HAP-1 (cell line): ENCODE results near the gene GXYLT2.
A peak's percentile ranks its signal among the peaks of the same experiment; 100 is the strongest.
"Not testable (repeated sequence)": the region's sequence is repeated elsewhere in the genome, so short reads cannot be mapped to it uniquely, and the experiment has no call there.

Experiments used
- DNase-seq, 2 experiments: peaks; one replicate each; pipeline ENCODE4 v3.0.0-alpha.2; 2016 to 2020; ENCODE audit warnings: low spot score in 2 of 2
- H3K27me3 ChIP-seq: fragments of 250-450 bp; sonication (Bioruptor Pico); 2 replicates; pipeline ENCODE4 v1.5.1; 2020; ENCODE audit warnings: low read depth, mild to moderate bottlenecking, moderate library complexity
- H3K36me3 ChIP-seq: fragments of 250-450 bp; sonication (Bioruptor Pico); replicated peaks from 2 replicates; pipeline ENCODE4 v1.5.1; 2020; ENCODE audit warnings: mild to moderate bottlenecking
- H3K4me1 ChIP-seq: fragments of 250-450 bp; sonication (Bioruptor Pico); 2 replicates; pipeline ENCODE4 v1.5.1; 2020; ENCODE audit warnings: mild to moderate bottlenecking
- H3K4me3 ChIP-seq: fragments of 250-450 bp; sonication (Bioruptor Pico); 2 replicates; pipeline ENCODE4 v1.5.1; 2020; ENCODE audit warnings: mild to moderate bottlenecking, moderate library complexity
- H3K9me3 ChIP-seq: fragments of 250-450 bp; sonication (Bioruptor Pico); 2 replicates; pipeline ENCODE4 v1.5.1; 2020; ENCODE audit warnings: mild to moderate bottlenecking, moderate library complexity
- in situ Hi-C: fragments of 300-500 bp; cut with MboI; formaldehyde crosslinking; loops from 3 replicates; pipeline ENCODE4 v1.14.3; 2020; ENCODE audit warnings: low sequenced_read_pairs, inconsistent platforms, mixed read lengths

The GXYLT2 gene

DNA sequence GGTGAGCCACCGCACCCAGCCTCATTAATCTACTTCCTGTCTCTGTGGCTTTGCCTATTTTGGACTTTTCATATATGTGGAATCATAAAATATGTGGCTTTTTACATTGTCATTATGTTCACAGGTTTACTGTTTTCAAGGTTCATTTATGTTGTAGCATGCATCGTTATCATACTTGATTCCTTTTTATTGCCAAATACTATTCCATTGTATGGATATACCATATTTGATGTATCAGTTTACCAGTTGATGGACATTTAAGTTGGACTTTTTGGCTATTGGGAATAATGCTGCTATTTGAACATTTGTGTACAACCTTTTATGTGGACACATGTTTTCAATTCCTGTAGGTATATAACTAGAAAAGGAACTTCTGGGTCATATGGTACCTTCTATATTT is 14.0 kb downstream of the GXYLT2 start:
- no peaks in the 10 kb centered on the region for H3K9me3 ChIP-seq
- H3K27me3 ChIP-seq, result peaks cover 13% of the 10 kb centered on the region; the same call in 1 of the 2 replicates
- in situ Hi-C loops, result no loop called here
- no peaks in the 10 kb centered on the region for H3K36me3 ChIP-seq
- DNase-seq, result no peak
- no peak overlapping the region for H3K4me3 ChIP-seq
- H3K4me1 ChIP-seq, result no peaks in the 10 kb centered on the region

DNA sequence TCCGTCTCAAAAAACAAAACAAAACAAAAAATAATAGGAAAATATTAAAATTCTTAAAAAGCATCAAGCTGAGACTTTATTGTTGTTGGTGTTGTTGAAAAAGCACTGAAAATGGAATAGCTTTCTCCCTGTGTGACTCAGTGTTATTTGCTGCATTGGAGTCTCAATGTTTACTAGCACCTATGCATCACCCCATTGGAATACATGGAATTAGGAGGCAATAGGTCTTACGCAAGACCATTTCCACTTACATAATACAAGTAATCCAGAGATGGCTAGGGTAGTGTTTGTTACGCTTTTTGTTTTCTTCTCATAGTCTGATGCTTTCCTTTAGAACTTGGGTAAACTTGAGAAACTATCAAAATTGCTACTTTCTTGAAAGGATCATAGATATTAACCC is 15.2 kb downstream of the GXYLT2 start:
- no peaks in the 10 kb centered on the region for H3K4me1 ChIP-seq
- no peak overlapping the region for H3K4me3 ChIP-seq
- in situ Hi-C loops, result no loop called here
- peaks cover 8% of the 10 kb centered on the region; the same call in 1 of the 2 replicates for H3K27me3 ChIP-seq
- no peaks in the 10 kb centered on the region for H3K36me3 ChIP-seq
- no peaks in the 10 kb centered on the region for H3K9me3 ChIP-seq
- no peak for DNase-seq

DNA sequence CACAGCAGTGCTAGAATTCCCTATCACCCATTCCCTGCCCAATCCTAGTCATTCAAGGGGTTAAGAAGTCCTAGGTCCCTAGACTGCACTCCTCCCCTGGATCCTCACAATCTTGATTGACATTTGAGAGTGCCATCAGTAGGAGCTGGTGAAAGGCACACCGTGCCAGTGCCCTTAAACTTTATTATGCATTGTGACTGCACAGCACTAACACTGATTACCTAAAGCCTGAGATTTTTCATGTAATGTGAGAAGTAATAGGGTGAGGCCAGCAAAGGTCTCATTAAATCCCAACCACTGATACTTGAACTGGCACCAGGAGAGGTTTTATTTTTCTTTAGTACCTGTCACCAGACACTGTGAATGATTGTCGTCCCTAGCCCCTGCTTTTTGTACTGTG is 16.3 kb downstream of the GXYLT2 start:
- H3K4me3 ChIP-seq, result no peak overlapping the region
- in situ Hi-C loops, result no loop called here
- no peaks in the 10 kb centered on the region for H3K9me3 ChIP-seq
- no peaks in the 10 kb centered on the region for H3K36me3 ChIP-seq
- no peak for DNase-seq
- H3K4me1 ChIP-seq, result no peaks in the 10 kb centered on the region
- H3K27me3 ChIP-seq, result peaks cover 2% of the 10 kb centered on the region; the same call in 1 of the 2 replicates

DNA sequence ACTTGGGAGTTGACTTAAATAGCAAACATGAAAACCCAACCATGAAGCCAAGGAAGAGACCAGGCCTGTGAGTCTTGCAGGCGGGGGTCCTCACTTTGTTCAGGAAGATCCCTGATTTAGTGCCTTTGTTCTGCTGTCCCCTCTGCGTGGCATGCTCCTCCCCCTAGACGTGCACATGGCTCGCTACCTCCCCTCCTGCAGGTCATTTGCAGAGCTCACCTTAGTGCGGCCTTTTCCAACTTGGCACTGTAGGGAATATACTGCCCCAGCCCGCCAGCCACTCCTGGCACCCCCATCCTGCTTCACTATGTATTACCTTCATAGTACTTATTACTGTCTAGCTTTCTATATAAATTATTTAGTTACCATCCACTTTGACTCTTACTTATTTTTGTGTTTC is 18.3 kb downstream of the GXYLT2 start:
- in situ Hi-C loops, result no loop called here
- DNase-seq, result no peak
- no peaks in the 10 kb centered on the region for H3K9me3 ChIP-seq
- H3K4me1 ChIP-seq, result no peaks in the 10 kb centered on the region
- peaks cover 2% of the 10 kb centered on the region; the same call in 1 of the 2 replicates for H3K27me3 ChIP-seq
- H3K36me3 ChIP-seq, result no peaks in the 10 kb centered on the region
- no peak overlapping the region for H3K4me3 ChIP-seq

DNA sequence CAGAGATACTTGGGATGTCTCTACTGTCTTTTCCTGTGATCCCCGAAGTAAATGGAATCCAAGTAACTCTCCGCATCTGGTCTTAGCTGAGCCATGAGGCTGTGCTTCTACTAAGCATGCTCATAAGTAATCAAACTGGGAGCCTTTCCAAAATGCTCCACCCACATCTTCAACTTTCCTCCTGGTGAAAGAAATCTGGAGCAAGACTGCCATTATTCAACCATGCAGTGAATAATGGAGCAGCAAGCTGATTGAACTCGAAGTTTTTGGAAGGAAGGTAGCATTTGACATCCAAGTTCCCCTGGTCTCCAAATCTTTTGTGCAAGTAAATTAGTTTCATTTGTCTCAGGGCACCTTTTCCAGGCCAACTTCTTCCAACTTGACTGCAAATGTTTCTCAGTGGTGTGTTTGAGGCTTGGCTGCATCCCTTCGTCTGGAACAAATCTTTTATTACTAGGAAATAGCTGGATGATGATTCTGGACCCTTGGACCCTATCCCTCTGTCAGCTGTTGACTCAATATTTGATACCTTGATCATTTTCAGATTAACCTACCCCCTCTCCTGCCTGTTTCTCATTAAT is 19.4 kb downstream of the GXYLT2 start:
- Histone ChIP-seq H3K9me3 (no peaks in the 10 kb centered on the region), H3K4me3 (no peak overlapping the region), H3K4me1 (no peaks in the 10 kb centered on the region), H3K27me3 (peaks cover 2% of the 10 kb centered on the region; the same call in 1 of the 2 replicates), H3K36me3 (no peaks in the 10 kb centered on the region)
- DNase-seq, result no peak
- in situ Hi-C loops, result no loop called here

DNA sequence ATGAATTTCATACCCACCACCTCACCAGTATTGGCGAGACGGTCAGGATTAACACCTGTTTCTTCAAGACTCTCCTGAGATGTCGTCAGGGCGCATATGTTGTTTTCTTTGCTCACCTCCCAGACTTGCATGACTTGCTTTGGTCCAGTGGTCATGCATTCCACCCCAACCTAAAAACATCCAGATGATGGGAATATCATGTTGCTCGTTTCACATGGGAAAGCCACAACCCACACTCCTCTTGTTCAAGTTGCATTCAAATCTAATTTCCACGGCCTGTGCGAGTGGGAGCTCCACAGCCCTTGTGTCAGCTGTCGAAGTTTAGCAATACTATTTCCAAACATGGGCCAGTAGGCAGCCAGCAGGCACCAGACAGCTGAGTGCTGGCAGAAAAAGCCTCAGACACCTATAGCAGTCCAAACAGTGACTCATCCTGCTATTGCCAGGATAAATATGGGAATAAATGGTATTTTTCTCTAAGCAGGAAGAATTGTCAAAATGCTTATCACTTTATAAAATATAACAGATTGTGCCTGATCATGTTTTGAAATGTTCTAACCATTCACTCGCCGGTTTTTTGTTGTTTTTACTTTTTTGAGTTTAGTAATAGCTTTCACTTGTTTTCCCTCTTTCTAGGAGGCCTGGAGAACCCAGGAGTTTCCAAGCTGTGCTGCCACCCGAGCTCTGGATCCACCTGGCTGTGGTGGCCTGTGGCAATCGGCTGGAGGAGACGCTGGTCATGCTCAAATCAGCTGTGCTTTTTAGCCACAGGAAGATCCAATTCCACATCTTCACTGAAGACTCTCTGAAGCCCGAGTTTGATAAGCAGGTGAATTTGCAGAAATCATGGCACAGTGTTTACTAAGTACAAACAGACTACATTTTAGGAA is 20.1 kb downstream of the GXYLT2 start:
- Histone ChIP-seq H3K4me1 (no peaks in the 10 kb centered on the region), H3K27me3 (peaks cover under 1% of the 10 kb centered on the region; the same call in 1 of the 2 replicates), H3K4me3 (no peak overlapping the region), H3K36me3 (no peaks in the 10 kb centered on the region), H3K9me3 (no peaks in the 10 kb centered on the region)
- no peak for DNase-seq
- in situ Hi-C loops, result no loop called here

DNA sequence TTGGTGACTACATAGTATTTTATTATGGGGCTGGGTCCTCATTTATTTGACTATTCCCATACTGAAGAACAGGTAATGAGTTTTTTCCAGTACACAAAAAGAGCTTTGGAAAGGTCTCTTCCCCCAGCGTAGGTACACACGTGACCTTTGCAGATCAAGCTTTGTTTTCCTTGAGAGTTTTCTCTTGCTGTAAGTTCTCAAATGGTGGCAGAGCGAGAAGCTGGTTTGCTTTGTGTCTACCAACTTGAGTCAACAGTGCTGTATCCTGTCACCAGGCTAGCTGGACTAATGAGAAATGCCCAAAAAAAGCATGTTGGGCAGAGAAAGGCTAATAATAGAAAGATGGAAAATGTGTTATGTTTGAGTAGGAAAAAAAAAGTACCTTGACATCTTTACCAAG is 21.7 kb downstream of the GXYLT2 start:
- no peak for DNase-seq
- H3K27me3 ChIP-seq, result no peaks in the 10 kb centered on the region; the same call in 1 of the 2 replicates
- H3K4me3 ChIP-seq, result no peak overlapping the region
- H3K9me3 ChIP-seq, result no peaks in the 10 kb centered on the region
- no peaks in the 10 kb centered on the region for H3K4me1 ChIP-seq
- no peaks in the 10 kb centered on the region for H3K36me3 ChIP-seq
- in situ Hi-C loops, result no loop called here

DNA sequence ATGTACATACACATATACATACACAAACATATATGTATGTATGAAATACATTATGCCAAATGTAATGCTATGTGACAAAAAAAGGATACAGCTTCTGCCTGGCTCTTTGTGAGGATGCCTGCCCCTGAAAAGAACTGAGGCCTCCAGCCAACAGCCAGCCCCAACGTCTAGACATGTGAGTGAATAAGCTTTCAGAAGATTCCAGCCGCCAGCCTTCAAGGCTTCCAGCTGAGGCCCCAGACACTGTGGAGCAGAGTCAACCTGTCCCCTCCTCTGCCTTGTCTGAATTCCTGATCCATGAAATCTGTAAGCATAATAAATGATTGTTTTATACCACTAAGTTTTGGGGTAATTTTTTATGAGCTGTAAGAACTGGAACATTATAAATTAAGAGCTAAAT is 24.7 kb downstream of the GXYLT2 start:
- Histone ChIP-seq H3K4me3 (no peak overlapping the region), H3K27me3 (no peaks in the 10 kb centered on the region), H3K36me3 (no peaks in the 10 kb centered on the region), H3K9me3 (no peaks in the 10 kb centered on the region), H3K4me1 (no peaks in the 10 kb centered on the region)
- in situ Hi-C loops, result no loop called here
- DNase-seq, result no peak

DNA sequence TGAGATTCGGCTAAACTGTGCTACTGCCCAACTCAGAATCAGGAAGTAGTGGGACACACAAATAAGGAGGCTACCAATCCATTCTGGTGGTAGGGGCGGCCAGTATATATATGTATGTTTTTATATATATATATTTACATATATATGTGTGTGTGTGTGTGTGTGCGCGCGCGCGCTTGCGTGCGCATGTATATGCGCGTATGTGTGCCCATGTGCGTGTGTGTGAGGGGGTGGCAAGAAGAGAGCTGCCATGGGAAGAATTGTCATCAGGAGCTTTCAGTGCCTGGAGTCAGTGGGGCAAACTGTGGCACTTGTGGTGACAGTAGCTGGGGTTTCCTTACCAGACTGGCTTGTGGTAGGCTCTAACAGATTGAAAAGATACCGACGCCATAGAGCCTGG is 26.5 kb downstream of the GXYLT2 start:
- in situ Hi-C loops, result no loop called here
- Histone ChIP-seq H3K36me3 (no peaks in the 10 kb centered on the region), H3K4me3 (no peak overlapping the region), H3K4me1 (no peaks in the 10 kb centered on the region), H3K9me3 (no peaks in the 10 kb centered on the region), H3K27me3 (no peaks in the 10 kb centered on the region)
- DNase-seq, result no peak

DNA sequence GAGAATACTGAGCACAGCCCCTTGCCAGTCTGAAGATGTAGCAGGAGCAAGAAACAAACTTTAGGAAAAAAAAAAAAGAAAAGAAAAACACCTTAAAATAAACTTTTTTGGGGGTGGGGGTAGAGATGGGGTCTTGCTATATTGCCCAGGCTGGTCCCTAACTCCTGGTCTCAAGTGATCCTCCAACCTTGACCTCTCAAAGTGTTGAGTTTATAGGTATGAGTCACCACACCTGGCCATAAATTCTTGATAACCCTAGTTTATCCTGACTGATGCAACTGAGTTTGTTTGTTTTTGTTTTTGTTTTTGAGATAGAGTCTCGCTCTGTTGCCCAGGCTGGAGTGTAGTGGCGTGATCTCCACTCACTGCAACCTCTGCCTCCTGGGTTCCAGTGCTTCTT is 28.4 kb downstream of the GXYLT2 start:
- H3K9me3 ChIP-seq, result no peaks in the 10 kb centered on the region
- no peaks in the 10 kb centered on the region for H3K36me3 ChIP-seq
- no peak overlapping the region for H3K4me3 ChIP-seq
- H3K27me3 ChIP-seq, result no peaks in the 10 kb centered on the region
- in situ Hi-C loops, result no loop called here
- no peaks in the 10 kb centered on the region for H3K4me1 ChIP-seq
- no peak for DNase-seq

DNA sequence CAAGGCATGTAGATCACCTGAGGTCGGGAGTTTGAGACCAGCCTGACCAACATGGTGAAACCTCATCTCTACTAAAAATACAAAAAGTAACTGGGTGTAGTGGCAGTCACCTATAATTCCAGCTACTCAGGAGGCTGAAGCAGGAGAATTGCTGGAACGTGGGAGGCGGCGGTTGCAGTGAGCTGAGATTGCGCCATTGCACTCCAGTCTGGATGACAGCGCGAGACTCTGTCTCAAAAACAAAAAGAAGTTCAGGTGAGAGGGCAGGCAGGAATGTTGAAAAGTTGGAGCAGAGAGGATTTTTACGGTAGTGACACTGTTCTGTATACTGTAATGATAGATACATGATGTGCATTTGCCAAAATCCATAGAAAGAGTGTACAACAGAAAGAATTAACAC is 31.7 kb downstream of the GXYLT2 start:
- Histone ChIP-seq H3K4me1 (no peaks in the 10 kb centered on the region), H3K27me3 (no peaks in the 10 kb centered on the region), H3K4me3 (no peak overlapping the region), H3K36me3 (no peaks in the 10 kb centered on the region), H3K9me3 (no peaks in the 10 kb centered on the region)
- no peak for DNase-seq
- in situ Hi-C loops, result no loop called here

DNA sequence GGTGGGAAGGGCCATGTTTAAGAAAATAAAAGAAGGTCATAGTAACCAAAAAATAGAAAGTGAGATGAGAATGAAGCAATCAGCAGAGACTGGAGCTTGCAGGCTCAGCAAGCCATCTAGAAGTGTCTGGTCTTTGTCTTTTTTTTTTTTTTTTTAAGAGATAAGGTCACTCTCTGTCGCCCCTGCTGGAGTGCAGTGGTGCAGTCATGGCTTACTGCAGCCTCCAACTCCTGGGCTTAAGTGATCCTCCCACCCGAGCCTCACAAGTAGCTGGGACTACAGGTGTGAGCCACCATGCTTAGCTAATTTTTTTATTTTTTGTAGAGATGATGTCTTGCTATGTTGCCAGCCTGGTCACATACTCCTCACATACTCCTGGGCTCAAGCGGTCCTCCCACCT is 36.2 kb downstream of the GXYLT2 start:
- peak in 1 of 2 experiments; percentile 18 for DNase-seq
- in situ Hi-C loops, result no loop called here
- H3K4me1 ChIP-seq, result no peaks in the 10 kb centered on the region
- no peaks in the 10 kb centered on the region for H3K36me3 ChIP-seq
- H3K9me3 ChIP-seq, result no peaks in the 10 kb centered on the region
- no peaks in the 10 kb centered on the region for H3K27me3 ChIP-seq
- no peak overlapping the region for H3K4me3 ChIP-seq

DNA sequence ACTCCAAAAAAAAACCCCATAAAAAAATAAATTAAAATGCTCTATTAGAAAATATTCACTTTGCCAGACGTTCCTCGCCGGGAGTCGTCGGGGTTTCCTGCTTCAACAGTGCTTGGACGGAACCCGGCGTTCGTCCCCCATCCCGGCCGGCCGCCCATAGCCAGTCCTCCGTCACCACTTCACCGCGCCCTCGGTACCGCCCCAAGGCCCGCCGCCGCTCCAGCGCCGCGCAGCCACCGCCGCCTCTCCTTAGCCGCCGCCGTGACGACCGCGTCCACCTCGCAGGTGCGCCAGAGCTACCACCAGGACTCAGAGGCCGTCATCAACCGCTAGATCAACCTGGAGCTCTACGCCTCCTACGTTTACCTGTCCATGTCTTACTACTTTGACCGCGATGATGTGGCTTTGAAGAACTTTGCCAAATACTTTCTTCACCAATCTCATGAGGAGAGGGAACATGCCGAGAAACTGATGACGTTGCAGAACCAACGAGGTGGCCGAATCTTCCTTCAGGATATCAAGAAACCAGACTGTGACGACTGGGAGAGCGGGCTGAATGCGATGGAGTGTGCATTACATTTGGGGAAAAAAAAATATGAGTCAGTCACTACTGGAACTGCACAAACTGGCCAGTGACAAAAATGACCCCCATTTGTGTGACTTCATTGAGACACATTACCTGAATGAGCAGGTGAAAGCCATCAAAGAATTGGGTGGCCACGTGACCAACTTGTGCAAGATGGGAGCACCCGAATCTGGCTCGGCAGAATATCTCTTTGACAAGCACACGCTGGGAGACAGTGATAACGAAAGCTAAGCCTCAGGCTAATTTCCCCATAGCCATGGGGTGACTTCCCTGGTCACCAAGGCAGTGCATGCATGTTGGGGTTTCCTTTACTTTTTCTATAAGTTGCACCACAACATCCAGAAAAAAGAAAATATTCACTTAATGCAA is 41.2 kb downstream of the GXYLT2 start:
- in situ Hi-C loops, H3K27me3 ChIP-seq, H3K4me1 ChIP-seq, H3K4me3 ChIP-seq, H3K36me3 ChIP-seq, DNase-seq, H3K9me3 ChIP-seq: not testable (repeated sequence)
